HG03135 (cell line): Measurements from ENCODE around the gene TBX4.

Experiments used
- ATAC-seq: cut with Tn5 transposase; IDR thresholded peaks from one replicate; pipeline ENCODE4 v1.9.1; 2021; ENCODE audit warnings: mild to moderate bottlenecking, moderate library complexity; ENCODE audit not compliant: unreplicated experiment

Gene TBX4

DNA sequence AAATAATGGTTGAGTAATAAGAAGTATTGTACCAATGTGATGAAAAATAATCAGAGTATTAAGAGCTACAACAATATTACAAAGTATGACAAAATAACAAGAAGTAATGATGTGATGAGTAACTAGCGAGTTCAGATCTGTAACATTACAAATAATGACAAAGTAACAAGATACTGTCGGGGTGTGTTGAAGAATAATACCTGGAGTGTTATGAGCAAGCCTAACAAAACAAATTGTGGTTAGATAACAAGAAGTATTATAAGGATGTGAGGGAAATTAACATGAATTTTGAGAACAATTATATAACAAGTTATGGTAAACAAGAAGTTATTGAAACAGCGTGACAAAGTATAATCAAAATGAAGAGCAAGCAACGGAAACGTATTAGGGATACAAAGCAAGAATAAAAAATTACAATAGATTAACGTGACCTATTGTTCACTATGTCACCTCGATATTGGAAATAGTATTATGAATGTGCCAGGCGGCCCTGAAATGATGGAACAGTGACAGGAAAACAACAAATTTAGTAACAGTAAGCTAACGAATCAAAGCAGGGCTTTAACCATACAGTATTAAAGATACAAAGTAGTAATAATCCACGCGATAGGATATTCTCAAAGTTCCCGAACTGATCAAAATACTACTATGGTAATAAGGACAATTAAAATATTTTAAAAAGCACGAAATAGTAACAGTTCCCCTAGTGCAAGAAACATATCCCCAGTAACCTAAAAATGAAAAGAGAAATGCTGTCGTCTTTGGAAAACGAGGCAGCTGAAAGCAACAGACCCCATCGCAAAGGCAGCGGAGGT is 1.6 kb downstream of the TBX4 start:
- ATAC-seq: no peak

DNA sequence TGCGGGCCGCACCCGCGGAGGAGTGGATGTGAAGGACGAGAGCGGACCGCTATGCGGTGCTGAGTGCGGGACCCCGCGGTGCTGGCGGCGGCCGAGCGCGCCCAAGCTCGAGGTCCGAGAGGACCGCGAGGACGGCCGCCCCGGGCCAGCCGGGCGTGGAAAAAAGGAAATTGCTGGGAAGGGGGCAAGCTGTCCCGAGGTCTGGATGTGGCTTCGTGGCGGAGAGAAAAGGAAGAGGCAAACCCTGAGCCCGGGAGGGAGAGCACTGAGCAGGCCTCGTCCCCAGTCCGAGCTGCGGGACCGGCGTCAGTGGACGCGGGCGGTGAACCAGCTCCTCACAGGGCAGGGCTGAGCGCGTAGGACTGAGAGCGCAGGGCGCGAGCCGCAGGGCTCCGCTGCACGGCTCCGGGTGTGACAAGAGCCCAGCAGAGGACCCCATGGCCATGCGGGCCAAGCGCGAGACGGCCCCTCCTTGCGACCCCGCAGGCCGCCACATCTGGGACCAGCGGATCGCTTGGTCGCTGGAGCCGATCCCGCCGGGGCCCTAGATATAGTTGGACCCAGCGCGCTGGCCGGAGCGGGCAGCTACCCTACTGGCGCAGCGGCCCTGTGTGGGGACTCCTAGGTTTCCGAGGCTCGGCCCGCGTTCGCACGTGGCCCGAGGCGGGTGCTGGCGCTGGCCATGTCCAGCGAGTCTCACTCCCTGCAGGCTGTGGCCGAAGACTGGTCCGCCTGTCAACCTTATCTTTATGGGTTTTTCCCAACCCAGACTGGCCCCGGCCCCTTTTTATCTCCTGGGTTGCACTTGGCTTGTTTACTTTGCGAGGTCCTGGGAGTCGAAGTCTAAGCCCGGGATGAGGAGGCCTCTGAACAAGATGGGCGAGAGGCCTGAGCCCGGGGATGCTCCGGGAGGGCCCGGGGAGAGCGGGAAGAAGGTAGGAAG is 2.4 kb downstream of the TBX4 start:
- no peak for ATAC-seq

DNA sequence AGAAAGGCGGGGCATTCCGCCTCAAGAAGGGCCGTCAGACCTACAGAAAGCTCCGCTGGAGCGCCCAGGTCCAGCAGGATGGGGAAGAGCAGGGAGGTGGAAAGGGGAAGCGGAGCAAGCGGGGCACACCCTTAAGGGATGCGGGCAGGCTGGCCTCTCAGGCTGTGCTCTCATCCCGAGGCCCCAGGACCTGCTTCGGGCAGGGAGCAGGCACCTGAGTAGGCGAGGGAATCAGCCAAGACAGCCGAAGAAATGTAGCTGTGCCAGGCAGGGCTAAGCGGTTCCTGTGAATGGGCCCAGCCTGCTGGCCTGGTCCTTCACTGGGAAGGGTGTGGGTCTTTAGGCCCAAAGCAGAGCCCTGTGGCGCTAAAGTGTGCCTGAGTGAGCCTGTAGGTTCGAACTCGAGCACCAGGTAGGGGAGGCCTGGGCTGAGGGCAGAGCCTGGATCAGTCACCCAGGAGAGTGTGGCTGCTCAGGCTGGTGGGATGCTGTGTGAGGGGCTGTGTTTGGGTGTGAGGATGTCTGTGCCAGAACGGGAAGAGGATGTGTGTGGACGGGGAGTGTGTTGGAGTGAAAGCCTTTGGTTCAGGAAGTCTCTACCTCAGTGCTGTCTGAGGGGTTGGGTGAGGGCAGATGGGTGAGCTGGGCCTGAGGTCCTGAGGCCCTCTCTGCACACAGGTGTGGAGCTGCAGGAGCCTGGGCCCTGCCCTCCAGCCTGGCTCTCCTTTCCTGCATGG is 3.3 kb downstream of the TBX4 start:
- no peak for ATAC-seq

DNA sequence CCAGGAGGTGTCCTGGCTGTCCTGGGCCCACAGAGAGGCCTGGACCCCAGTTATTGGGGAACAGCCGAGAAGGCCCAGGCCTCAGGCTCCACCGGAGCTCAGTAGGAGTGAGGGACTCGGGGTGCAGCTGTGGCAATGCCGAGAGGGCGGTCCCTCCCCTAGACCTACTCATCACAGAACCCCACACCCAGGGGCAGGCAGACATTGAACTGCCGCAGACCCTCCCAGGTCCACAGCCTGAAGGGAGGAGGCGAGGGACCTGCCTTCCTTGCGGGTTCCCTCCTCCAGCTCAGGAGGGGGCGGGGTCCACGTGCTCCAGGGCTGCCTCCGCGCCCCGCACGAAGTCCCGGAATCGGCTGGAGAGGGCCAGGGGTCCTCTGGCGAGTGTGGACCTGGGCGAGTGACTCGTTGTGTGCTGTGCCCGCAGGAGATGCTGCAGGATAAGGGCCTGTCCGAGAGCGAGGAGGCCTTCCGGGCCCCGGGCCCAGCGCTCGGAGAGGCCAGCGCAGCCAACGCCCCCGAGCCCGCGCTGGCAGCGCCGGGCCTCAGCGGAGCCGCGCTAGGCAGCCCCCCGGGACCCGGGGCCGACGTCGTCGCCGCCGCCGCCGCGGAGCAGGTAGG is 3.9 kb downstream of the TBX4 start:
- no peak for ATAC-seq

DNA sequence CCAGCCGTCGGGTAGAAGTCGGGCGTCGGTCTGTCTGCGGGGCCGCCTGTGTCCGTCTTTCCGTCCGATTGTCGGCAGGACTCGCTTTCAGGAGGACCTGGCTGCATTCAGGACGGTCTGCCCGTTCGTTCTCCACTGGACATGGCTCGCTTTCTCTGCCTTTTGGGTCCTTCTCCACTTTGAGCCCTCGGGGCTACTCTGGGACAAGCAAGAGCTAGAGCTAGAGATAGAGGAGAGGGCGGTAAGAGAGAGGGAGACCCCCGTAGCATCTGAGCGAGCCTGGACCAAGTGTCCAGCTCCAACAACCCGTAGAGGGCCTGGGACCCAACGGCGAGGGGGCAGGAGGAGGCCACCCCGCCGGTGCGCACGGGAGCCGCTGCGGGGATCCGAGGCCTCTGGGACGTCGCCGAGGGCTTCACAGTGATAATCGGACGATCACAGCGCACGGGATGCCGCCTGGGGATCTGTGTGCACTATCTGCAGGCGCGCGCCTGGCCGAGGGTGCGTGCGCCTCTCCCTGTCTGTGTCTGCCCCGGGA is 4.5 kb downstream of the TBX4 start:
- ATAC-seq: no peak

DNA sequence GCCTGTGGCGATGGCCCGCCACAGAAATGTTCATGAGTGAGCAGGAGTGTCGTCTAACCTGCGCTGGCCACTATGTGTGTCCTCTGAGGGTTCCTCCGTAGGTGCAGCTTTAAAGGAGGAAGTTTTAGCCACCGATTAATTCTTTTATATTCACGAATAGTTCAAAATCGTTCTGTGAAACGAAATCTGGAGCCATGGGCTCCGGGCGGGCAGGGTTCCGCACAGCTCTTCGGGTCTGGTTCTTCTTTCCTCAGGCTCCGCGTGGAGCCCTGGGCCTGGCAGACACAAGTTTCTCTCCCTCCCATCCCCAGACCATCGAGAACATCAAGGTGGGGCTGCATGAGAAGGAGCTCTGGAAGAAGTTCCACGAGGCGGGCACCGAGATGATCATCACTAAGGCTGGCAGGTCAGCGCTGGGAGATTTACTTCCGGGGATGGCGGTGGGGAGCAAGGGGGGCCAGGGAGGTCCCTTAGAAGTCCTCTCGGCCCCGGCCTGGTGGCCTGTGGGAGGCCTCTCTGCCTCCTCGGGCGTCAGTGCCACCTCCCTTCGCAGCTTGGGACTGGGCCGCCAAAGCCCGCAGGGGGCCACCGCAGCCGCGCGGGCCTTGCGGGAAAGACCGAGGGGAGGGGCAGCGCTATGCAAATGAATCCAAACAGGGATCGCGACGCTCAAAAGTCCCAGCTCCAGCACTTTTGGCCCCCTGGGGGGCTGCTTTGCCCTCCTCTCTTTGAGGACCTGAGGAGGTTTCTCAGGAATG is 5.2 kb downstream of the TBX4 start:
- no peak for ATAC-seq

DNA sequence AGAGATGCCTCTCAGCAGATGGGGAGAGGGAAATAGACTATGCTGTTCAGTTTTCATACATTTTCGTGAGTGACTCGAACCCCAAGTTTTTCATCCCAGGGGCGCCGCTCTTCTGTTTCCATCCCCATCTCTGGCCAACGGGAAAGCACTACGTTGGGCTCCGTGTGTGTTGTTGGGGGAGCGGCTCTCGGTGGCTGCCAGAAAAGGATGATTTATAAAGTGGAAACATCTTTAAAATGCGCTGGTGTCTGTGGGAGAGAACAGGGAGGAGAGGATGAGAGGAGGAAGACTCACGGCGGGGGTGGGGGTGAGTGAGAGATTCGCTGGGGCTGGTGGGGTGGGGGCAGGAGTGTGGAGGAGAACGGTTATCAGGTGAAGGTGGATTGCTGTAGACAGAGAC is 5.8 kb downstream of the TBX4 start:
- ATAC-seq: no peak

DNA sequence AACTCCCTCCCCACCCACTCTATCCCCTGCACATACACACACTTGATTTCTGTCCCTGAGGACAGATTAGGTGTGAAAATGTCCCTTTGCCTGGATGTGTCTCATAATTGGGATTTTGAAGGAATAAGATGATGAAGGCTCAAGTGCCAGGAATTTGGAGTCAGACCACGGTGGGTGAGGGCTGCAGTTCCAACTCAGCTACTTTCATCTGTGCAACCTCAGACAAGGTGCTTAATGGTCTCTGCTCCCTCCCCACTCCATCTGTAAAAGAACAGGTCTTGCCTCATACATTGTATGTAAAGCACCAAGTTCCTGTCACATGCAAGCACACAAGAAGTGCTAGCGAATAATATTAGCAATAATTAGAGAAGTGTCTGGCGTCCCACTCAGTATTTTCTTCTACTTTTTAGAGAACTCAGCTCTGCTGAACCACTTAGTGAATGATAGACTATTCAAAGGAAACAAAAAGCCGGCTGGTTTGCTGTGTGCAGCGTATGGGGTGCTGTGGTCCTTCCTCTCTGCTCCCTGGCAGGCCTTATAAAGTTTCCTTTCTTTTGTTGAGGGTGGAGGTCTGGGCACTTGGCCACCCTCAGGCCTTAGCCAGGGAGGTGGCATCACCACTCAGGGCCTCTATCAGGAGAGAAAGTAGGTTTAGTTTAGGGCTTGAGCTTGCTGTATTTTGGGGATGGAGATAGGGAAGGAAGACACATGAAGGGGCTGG is 6.4 kb downstream of the TBX4 start:
- no peak for ATAC-seq

DNA sequence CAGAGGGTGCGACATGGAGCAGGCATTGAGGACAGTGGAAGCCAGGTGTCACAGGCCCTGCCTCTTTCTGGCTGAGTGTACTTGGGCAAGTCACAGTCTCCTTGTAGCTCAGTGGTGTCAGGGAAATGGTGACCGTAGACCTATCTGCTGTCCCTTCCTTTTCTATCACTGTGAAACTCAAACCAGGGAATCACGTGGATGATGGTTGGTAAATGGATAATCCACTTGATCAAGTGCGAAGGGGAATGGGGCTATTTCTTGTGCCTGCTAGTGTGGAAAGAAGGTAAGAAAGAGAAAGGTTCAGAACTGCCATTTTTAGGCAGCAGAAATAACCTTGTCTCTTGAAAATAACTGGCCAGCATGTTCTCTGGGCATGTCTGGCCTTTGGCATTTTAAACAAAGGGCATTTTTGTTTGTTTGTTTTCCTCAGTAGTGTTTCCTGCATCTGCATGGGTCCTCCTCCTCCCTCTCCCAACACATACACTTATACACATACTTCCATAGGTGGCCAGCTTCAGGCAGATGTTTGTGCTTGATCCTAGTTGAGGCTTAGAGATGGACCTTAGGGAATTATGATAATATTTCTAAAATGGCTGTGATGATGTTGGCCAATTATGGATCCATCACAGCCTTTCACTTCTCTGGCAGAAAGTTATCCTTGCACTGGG is 7.1 kb downstream of the TBX4 start:
- no peak for ATAC-seq

DNA sequence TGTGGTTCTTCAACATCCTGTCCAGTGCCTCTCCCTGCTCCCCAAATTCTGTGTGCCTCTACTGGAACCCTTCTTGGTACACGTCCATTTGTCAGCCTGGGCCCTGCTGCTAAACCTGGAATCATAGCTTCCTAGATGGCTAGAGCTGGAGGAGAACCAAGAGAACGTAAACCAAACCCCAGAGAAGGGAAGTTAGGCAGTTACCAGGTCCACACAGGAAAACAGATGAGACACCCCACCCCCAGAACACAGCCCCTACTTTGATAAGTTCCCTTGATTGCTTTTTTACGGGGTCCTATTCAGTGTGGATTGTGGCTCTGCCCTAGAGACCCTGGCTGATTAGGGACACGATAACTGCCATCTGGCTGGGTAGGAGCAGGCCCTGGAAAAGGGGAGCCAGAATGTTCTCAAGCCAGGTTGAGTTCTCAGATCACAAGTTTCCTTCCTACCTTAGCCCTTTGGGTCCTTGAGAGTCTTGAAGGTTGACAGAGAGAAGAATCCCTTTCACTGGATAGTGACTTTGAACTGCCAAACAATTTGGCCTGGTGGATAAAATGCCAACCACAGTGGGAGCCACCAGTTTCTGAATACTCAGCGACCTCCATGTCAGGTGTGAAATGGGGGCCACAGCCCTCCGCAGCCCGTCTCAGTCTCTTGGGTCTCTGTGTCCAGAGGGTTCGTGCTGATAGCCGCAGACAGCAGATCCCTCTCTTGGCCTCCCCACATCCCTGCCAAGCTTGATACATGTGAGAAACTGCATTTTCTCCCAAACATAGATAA is 7.9 kb downstream of the TBX4 start:
- ATAC-seq: no peak

DNA sequence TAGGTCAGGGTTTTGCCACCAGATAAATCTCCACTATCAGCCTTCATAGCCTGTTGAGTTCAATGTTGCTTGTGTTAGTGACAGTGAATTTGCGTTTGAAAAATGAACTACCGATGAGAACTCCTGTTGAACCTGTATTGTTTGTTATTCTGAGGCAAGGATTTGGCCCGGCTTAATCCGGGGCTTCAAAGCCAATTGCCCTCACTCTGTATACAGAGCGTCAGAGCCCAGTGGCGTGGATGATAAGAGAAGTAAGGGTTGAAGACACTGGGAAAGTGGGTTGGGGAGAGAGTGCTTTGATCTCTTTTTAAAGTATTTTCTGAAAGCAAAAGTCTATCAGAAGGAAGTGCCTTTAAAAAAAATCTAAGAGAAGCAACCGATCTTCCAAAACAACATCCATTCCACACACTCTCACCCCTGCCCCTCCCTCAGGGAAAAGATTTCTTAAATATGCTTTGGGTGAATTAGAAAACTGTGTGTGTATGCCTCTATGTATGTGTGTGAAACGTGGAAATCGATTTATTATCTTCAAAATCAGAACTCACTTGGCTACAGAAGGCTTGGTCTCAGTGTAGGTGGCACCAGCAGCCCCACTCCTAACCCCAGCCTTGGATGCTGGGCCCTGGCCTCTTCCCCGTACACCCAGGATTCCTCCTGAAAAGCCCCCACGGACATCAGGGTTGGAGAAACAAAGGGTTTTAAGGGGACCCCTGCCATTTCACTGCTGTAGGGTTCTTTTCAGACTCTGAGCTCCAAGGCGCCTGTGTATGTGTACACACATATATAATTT is 8.8 kb downstream of the TBX4 start:
- no peak for ATAC-seq

DNA sequence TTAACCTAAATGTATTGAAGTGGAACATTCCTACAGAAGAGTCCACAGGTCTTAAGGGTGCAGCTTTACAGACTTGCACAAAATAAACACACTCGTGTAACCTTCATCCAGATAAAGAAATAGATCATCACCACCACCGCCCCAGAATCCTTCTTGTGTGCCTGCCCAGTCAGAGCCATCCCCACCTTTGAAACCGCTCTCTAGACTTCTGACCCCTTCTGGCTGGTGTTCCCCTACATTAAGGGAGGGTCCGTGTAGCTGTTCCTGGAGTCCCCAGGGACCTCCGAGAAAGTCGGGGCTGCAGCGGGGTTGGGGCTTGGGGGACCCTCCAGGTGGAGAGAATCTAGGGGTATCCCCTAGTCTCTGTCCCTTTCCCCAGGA is 9.4 kb downstream of the TBX4 start:
- ATAC-seq: no peak

DNA sequence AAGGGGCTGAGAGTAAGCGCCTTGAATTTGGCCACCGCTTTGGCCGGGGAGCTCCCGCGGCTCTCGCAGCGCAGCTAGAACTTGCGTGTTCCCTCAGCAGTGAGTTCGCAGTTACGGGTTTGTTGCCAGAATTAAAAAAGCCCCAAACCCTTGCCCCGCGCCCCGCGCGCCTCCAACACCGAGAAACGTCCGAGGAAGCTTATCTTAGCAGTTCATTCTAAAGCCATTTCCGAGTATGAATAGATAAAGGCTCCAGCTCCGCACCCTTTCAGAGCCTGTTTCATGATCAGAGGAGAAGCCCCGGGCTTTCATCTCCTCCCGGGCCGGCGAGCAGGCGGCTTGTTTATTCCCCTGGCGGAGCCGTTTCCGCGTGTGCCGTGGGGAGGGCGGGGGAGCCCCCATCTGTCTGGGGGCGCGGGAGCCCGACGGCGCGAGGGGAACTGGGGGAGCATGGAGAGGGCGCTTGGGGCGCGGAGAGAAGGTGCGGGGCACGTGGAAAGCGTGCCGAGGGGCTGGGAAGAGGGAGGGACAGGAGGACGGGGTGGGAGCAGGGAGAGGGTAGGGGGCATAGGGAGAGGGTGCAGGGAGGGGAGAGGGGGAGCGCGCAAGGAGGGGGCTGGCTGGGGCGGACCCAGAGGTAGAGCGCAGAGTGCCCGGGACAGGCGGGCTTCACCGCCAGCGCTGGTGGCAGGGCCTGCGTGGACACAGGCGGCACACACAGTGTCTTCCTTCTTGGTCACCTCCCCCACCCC is 9.9 kb downstream of the TBX4 start:
- no peak for ATAC-seq

DNA sequence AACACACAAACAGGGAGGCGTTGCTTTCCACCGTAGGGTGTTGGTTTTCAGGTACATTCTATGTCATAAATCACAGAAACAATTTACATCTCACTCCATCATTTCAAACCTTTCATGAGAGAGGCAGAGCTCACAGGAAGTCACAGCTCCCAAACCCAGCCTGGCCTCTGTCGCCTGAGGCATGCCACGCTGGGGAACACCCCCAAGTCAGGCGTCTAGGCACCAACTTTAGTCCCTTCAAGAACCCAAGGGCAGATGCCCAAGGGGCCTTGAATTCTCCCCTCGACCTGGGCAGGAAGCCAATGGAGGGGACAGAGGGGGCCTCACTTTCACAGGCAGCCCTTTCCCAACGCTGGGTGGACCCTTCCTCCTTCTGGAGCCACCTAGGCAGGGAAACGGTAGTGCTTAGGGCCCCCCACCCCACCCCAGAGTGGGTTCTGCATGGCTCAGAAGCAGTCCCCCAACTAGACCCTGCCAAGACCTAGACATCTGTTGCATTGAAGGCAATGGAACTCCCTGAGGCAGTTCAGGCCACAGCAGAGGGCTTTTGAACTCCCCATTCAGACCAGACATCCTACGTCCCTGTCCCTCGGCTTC is 10.6 kb downstream of the TBX4 start:
- ATAC-seq: no peak

DNA sequence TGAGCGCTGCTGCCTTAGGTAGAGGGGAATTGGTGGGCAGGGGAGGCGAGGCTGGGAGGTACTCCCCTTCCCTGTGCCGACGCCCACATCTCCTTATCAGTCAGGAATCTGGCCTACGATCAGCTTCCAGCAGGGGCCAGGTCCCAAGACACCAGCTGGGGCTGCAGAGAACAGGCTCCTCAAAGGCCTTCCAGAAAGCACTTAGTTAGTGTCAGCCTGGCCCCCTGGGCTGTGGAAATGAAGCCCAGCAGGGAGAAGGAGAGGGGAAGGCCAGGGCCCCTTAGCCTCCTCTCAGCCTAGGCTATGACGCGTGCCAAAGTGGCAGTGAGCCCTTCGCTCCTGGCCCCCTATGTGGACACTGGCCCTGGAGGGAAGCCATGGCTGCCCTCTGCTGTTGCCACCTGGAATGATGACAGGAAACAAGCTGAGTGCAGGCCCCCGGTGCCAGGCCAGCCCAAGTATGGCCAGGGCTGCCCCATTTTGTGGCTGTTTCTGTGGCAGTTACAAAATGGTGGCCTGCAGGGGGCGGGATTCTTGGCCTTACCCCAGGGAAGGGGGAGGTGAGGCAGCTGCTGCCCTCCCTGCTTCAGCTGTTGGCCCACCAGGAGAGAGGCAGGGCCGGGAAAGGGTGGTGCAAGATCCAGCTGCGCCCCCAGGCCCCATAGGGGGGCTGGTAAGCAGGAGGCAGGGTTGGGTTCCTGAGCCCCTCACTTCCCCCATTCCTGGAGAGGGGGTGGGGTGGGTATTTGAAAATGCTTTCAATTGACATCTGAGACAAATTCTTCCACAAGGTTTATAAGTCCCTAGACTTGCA is 11.3 kb downstream of the TBX4 start:
- no peak for ATAC-seq
